ENCODE results near the gene CEP290. TPM values are rescaled to one million over a fixed set of nuclear protein-coding genes. Genes with fewer than 3 reads are reported as not detected.

CEP290 gene
- total and polyA plus RNA-seq, 2 of the 13 experiments (the other 11 are each of a cell fraction or from before 2014, with no cell fraction given): 2.4 to 10.8 TPM

DNA sequence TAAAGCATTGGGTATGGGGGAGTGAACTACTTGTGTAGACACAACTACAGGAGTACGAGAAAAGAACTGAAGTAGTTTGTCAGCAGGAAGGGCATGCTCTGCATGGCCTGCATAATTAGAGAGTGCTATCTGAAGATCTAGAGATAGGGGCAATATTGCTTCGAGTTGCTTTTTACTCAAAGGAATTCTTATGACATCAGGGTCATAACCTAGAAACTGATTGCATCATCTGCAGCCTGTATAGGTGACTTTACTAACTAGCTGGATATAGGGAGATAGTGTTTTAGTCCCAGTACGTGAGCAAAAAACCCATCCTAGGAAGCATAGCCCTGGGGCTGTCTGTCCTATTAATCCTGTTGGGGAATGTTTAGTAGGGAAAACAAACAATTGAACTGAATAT is 40.0 kb upstream of the CEP290 start:
- Histone ChIP-seq H3K27me3 (ENCODE audit: control insufficient read depth in 1 of 2, insufficient read depth in 2 of 2, low read length in 2 of 2) (no peaks in the 10 kb centered on the region), H4K20me1 (ENCODE audit: insufficient read depth, low read length) (no peaks in the 10 kb centered on the region), H3K79me2 (ENCODE audit: insufficient read depth, low read length) (no peaks in the 10 kb centered on the region), H3K27ac (ENCODE audit: extremely low read length, insufficient read depth, low read length) (no peak overlapping the region), H3K4me3 (replicated peaks in 1 of 3; ENCODE audit: insufficient read depth in 1 of 3, low read depth in 2 of 3, low read length in 3 of 3) (no peak overlapping the region), H3K9ac (ENCODE audit: insufficient read depth, low read depth, low read length) (no peak overlapping the region), H3K4me1 (ENCODE audit: insufficient read depth, low read length) (peaks cover 24% of the 10 kb centered on the region), H3K4me2 (ENCODE audit: low read depth, low read length) (no peak overlapping the region), H3K9me3 (ENCODE audit: low read length) (no peaks in the 10 kb centered on the region), H2AFZ (ENCODE audit: low read length) (no peak overlapping the region), H3K36me3 (replicated peaks in 1 of 2; ENCODE audit: control insufficient read depth in 1 of 2, insufficient read depth in 2 of 2, low read length in 2 of 2) (0 out of 5 replicates have a peak, but pooled peaks cover 0 to 2% of the 10 kb centered on the region in 2 experiments)
- POLR2A ChIA-PET: no interaction called here
- in situ Hi-C loops (cut with HindIII; ENCODE audit: extremely low pct_ligation_motif_present, low pct_unique_long_range_greater_than_20kb) (no loop called here), intact Hi-C loops (cut with micrococcal nuclease; ENCODE audit: unreplicated experiment) (no loop called here)
- CTCF ChIA-PET (ENCODE audit: low intra/inter-chr PET ratio, low total read pairs): no interaction called here
- 78% methylated on average over 3 of the region's 3 CpGs for WGBS (ENCODE audit: low lambda C conversion rate)
- TF ChIP-seq ZNF792 (CRISPR knock-in tag; IDR thresholded peaks at IDR 0.05) (0 out of 2 replicates have a peak, but pooled peaks have one; percentile 23), AGO2 (optimal IDR thresholded peaks at IDR 0.05; ENCODE audit: low read depth, low read length) (no peak), CEBPG (CRISPR knock-in tag; IDR thresholded peaks at IDR 0.05) (peak; percentile 48; the same call in 1 of the 2 replicates), CEBPB (IDR thresholded peaks at IDR 0.05; ENCODE audit: borderline replicate concordance, low read depth, low read length) (0 out of 2 replicates have a peak, but pooled peaks have one; percentile 39)
- BruUV-seq (replicated peaks): no TSS peak
- no peak for FAIRE-seq
- no peak for ATAC-seq
- no peak for DNase-seq (ENCODE audit: low spot score)

- Histone ChIP-seq H3K79me2 (ENCODE audit: insufficient read depth, low read length) (no peaks in the 10 kb centered on the region), H3K4me1 (ENCODE audit: insufficient read depth, low read length) (peaks cover 24% of the 10 kb centered on the region), H3K27ac (ENCODE audit: extremely low read length, insufficient read depth, low read length) (no peak overlapping the region), H3K9me3 (ENCODE audit: low read length) (no peaks in the 10 kb centered on the region), H3K36me3 (replicated peaks in 1 of 2; ENCODE audit: control insufficient read depth in 1 of 2, insufficient read depth in 2 of 2, low read length in 2 of 2) (0 out of 5 replicates have a peak, but pooled peaks cover 0 to 2% of the 10 kb centered on the region in 2 experiments), H3K27me3 (ENCODE audit: control insufficient read depth in 1 of 2, insufficient read depth in 2 of 2, low read length in 2 of 2) (no peaks in the 10 kb centered on the region), H3K9ac (ENCODE audit: insufficient read depth, low read depth, low read length) (no peak overlapping the region), H3K4me2 (ENCODE audit: low read depth, low read length) (peak overlapping the region; percentile 21; the same call in 1 of the 2 replicates), H3K4me3 (replicated peaks in 1 of 3; ENCODE audit: insufficient read depth in 1 of 3, low read depth in 2 of 3, low read length in 3 of 3) (no peak overlapping the region), H4K20me1 (ENCODE audit: insufficient read depth, low read length) (no peaks in the 10 kb centered on the region), H2AFZ (ENCODE audit: low read length) (no peak overlapping the region)
- BruUV-seq (replicated peaks): no TSS peak
- FAIRE-seq (no peak), ATAC-seq (peak; percentile 99), DNase-seq (ENCODE audit: low spot score) (peak; percentile 34)
- POLR2A ChIA-PET: interaction anchor here (0.6 kb wide), 1 partner anchor 38 kb away, joined by 3 read pairs; the partner anchor contains the start of genes CEP290 and TMTC3
- in situ Hi-C loops (cut with HindIII; ENCODE audit: extremely low pct_ligation_motif_present, low pct_unique_long_range_greater_than_20kb): no loop called here
- 37% methylated on average over 5 of the region's 6 CpGs for WGBS (ENCODE audit: low lambda C conversion rate)
- intact Hi-C loops (cut with micrococcal nuclease; ENCODE audit: unreplicated experiment): loop anchor here (5.0 kb wide), 1 partner anchor 37 kb away; the partner anchor contains the start of genes CEP290 and TMTC3
- CTCF ChIA-PET (ENCODE audit: low intra/inter-chr PET ratio, low total read pairs): no interaction called here
- TF ChIP-seq NFIC (IDR thresholded peaks at IDR 0.05; ENCODE audit: low read length) (no peak), TCF7L2 (IDR thresholded peaks at IDR 0.05; ENCODE audit: low read depth, low read length) (no peak), ZFP41 (CRISPR knock-in tag; IDR thresholded peaks at IDR 0.05; ENCODE audit: borderline replicate concordance) (no peak), FOXP1 (IDR thresholded peaks at IDR 0.05) (no peak), FOXP1 (CRISPR knock-in tag; IDR thresholded peaks at IDR 0.05) (no peak), YY1 (IDR thresholded peaks at IDR 0.05; ENCODE audit: insufficient read depth, insufficient replicate concordance, low read depth, low read length) (no peak), SOX13 (IDR thresholded peaks at IDR 0.05) (no peak), SOX13 (CRISPR knock-in tag; conservative IDR thresholded peaks at IDR 0.05 in 1 of 2, IDR thresholded peaks at IDR 0.05 in 1 of 2) (peak in 1 of 2 experiments; percentile 7; a peak in 1 of 4 replicates), FOXP4 (CRISPR knock-in tag; IDR thresholded peaks at IDR 0.05) (peak; percentile 46; the same call in 1 of the 2 replicates), FOSL2 (CRISPR knock-in tag; IDR thresholded peaks at IDR 0.05) (no peak), MAFF (IDR thresholded peaks at IDR 0.05; ENCODE audit: low read depth, low read length) (peak; percentile 87), ZNF367 (CRISPR knock-in tag; IDR thresholded peaks at IDR 0.05; ENCODE audit: borderline replicate concordance) (no peak), ZNF230 (CRISPR knock-in tag; IDR thresholded peaks at IDR 0.05) (no peak), MED1 (CRISPR knock-in tag; IDR thresholded peaks at IDR 0.05) (no peak), SP2 (CRISPR knock-in tag; IDR thresholded peaks at IDR 0.05) (no peak)
Measured at GRCh38 chr12:88179436-88180014, 37.6 kb upstream of the CEP290 start.
